ENCODE data around the gene SIRPA.
"Not testable (repeated sequence)": the region's sequence is repeated elsewhere in the genome, so short reads cannot be mapped to it uniquely, and the experiment has no call there.

The SIRPA gene

DNA sequence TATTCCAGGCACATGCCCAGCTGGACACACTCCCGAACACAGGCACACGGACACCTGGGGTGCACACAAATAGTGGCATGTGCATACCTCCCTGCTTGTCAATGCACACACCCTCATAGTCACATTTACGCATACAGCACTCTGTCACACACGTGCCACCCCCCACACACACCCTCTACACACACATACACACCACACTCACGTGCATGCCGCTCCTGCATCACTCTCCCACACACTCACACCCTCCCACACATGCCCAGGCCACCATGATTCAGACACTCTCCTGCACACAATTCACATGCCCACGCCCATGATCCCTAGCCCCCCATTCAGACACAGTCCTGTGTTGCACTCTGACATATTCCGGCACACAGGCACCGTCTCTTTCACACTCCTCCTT lies 13.0 kb downstream of the SIRPA start:
- DNase-seq, result no peak

GRCh38 chr20:1909097-1909496 lies 13.9 kb downstream of the SIRPA start:
- DNase-seq, result peak; percentile 43

- DNase-seq, result no peak
Observed at GRCh38 chr20:1911536-1911935, 16.3 kb downstream of the SIRPA start.

DNA sequence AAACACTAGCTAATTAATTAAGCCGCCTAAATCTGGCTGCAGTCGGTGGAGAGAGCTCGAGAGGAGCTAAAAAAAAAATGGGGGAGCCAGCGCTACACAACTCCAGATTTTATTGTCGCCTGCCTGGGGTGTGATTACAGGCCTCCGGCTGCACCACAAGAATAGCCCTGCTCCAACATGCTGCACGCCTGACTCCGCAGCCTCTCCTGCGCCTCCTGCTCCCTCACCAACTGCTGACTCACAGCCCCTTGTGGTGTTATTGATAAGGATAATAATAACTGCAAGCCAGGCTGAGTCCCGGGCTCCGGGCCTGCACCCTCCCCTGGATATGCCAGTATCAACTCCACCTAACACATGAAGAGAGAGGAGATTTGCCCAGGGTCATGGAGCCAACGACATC lies 16.8 kb downstream of the SIRPA start:
- DNase-seq, result no peak

DNA sequence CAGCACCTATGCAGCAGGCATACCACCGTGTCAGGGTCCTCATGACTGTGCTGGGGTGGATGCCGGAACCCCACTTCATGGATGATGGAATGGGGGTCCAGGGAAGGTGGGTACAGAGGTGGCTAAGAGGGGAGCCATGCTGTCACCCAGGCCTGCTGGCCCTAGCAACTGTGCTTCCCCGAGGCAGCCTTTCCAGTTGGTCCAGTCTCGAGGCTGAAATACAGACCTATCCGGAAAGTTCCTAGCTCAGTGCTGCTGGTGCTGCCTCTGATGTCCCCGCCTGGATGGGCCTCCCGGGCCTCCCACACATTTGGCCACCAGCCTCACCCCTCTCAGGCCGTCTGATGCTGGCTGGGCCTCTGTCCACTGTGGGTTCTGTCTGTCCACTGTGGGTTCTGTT lies 17.4 kb downstream of the SIRPA start:
- no peak for DNase-seq

DNA sequence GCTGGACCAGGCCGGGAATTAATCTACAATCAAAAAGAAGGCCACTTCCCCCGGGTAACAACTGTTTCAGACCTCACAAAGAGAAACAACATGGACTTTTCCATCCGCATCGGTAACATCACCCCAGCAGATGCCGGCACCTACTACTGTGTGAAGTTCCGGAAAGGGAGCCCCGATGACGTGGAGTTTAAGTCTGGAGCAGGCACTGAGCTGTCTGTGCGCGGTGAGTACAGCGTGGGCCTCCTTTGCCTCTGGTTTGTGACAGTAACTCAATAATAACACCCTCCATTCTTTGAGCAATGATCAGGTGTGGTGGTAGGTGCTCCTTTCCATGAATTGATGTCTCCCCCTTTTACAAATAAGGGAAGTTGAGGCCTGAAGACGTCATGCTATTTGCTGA lies 20.0 kb downstream of the SIRPA start:
- DNase-seq, result not testable (repeated sequence)

GRCh38 chr20:1915725-1916124 lies 20.5 kb downstream of the SIRPA start:
- DNase-seq, result no peak

GRCh38 chr20:1917786-1918185 lies 22.6 kb downstream of the SIRPA start:
- no peak for DNase-seq

GRCh38 chr20:1918491-1919165 lies 23.4 kb downstream of the SIRPA start:
- DNase-seq, result no peak

GRCh38 chr20:1920252-1920651 lies 25.0 kb downstream of the SIRPA start:
- DNase-seq, result no peak

DNA sequence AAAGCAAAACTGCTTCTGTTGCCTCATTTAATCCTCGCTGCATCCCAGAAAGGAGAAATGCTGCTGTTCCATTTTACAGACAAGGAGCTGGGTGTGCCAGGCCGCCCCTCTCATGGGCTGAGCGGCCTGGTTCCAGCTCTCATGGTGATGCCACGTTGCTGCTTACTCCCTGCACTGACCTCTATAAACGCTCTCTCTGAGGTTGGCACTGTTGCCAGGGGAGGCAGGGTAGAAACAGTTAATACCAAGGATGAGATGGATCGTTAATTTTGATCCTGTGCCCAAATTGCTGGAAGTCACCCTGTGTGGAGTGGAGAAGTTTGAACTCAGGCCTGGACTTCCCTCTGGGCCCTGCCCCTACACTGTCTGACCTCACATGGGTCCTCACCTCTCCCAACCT lies 25.6 kb downstream of the SIRPA start:
- no peak for DNase-seq

DNA sequence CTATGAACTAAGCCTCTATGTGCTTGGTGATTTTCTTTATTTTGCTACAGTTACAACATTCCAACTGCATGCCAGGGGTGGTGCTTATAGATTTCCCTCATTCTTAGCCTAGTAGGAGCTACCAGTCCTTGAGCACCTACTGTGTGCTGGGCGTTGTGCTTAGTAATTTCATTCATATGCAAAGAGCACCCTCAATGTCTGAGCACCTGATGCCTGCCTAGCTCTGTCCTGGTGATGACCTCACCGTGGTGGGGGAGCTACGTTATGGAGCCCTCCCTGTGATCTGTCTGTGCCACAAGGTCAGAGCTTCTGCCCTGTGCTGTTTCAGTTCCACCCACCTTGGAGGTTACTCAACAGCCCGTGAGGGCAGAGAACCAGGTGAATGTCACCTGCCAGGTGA lies 26.8 kb downstream of the SIRPA start:
- not testable (repeated sequence) for DNase-seq

DNA sequence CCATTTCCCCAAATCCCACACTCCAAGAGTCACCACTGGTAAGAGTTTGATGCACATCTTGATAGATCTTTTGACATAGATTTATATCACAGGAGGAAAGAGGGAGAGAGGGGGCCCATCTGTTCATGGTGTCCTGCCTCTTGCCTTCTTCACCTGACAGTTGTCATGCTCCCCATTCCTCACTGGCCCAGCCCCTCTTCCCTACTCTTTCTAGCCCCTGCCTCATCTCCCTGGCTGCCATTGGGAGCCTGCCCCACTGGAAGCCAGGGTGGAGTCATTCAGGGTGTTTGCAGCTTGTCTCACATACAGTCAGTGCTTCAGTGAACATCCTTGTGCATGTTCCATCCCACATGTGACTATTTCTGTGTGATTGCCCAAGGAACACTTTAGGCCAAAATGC lies 27.6 kb downstream of the SIRPA start:
- DNase-seq, result no peak

GRCh38 chr20:1924910-1925861 lies 30.0 kb downstream of the SIRPA start:
- DNase-seq, result no peak

DNA sequence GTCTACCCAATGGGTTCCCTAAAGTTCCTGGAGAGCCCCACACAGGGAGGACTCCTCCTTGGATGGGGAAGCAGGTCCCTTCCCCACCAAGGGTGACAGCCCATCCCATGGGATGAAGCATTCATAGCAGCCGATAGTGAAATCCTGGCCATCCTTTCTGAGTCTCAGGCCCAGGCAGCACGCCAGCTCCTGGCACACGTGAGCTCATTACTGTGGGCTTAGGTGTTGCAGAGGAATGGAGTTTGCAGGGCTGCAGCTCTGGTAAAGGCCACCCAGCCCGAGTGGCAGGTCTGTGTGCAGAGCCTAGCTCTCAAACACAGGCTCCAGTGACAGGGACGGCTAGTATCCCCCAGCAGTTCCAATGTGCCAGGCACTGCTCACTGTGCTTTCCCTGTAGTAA lies 31.0 kb downstream of the SIRPA start:
- no peak for DNase-seq

GRCh38 chr20:1927217-1927616 lies 32.0 kb downstream of the SIRPA start:
- DNase-seq, result peak; percentile 58

GRCh38 chr20:1928154-1928553 lies 32.9 kb downstream of the SIRPA start:
- DNase-seq, result no peak

- DNase-seq, result no peak
Observed at GRCh38 chr20:1928782-1929181, 33.6 kb downstream of the SIRPA start.

DNA sequence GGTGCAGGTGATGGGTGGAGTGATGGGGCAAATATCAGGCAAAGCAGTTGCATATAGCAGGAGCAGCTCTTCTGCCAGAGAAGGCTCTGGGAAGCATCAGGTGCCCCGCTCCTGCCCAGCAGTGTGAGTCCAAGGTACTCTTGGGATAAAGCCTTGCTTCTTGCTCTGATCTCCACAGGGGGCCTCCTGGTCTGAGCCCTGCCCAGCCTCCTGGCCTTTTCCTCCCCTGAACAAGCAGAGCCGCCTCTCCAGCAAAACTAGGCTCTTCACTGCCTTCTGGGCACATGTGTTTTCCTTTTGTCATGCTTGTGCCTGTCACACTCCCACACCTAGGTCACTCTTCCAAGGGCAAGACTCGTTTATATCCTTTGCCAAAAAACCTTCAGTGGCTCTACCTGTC lies 34.3 kb downstream of the SIRPA start:
- DNase-seq, result no peak

DNA sequence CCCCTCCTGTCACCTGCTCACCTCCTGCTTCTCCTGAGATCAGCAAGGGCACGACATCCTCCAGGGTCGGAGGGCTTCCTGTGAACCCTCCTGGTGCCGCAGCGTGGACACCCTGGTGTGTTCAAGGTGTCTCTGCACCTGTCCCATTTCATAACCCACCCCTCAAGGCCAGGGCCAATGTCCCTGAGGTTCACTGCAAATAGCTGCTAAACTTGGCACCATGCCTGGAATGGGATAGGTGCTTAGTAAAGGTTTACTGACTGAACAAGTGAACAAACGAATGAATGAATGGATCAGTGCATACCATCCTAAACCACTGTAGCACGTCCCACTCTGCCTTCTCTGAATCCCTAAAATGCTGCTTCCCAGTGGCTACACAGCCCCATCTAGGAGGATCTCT lies 35.0 kb downstream of the SIRPA start:
- no peak for DNase-seq

DNA sequence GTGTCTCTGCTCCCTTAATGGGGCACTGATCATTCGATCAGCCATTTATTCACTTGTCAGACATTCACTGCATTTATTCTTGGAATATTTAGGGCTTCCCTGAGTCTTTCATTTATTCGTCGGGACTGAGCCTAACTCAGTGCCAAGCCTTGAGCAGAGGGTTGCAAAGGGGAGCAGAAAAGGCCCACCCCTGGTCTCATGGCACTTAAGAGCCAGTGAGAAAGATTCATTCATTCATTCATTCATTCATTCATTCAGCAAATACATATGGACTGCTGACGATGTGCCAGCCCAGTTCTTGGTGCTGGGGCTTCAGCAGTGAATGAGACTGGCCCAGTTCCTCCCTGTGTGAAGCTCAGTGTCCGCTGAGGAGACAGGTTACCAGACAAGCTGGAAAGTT lies 36.6 kb downstream of the SIRPA start:
- DNase-seq, result no peak

DNA sequence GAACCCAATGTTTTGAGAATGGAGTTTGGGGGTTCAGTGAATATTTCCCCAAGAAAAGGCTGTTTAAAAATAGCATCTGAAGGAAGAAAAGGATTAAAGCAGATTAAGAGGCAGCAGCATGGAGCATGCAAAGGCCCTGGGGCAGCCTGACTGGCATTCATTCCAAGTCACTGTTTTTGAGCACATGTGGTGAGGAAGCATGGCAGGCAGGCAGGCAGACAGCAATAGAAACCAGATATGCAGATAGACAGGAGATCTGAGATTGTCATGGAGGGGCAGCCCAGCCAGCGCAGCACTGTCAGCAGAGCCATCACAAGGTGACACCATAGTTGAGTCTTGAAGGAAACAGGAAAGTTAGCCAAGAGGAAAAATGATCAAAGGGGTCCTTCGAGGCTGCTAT lies 37.8 kb downstream of the SIRPA start:
- no peak for DNase-seq

- DNase-seq, result no peak
Observed at GRCh38 chr20:1933465-1933870, 38.3 kb downstream of the SIRPA start.

DNA sequence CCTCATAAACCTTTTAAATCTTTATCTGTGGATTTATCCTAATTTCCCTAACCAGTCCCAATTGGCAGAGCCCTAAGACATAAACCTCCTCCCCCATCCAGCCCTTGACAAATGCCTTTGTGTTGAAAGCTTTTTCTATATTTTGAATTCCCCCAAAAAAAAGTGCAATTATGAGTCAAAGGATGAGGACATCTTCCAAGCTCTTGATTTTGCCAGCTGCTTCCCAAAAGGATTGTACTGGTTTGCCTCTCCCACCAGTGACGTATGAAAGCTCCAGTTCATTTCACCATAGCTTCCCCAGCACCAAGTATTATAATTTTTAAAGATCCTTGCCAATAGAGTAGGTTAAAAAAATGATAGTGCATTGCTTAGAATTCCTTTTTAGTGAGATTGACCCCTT lies 38.9 kb downstream of the SIRPA start:
- DNase-seq, result peak; percentile 18

Measured in MV-4-11 (cell line).